Thyroid gland (tissue), 4 donors: ENCODE data around the gene PAK2. TPM values are rescaled to one million over a fixed set of nuclear protein-coding genes. Genes with fewer than 3 reads are reported as not detected.

Source experiments
- DNase-seq, 2 donors: peaks; one replicate each; pipeline ENCODE4 v3.0.0-alpha.2; 2019
- H3K27ac ChIP-seq, 3 donors: fragments of 200-600 bp; sonication (generic); 1 replicate in 2 of 3; 2 replicates in 1 of 3; pipeline ENCODE4 v1.5.1; 2016 to 2019; ENCODE audit warnings: mild to moderate bottlenecking in 1 of 3, moderate library complexity in 1 of 3
- H3K27me3 ChIP-seq: fragments of 200-600 bp; sonication (generic); one replicate; pipeline ENCODE4 v1.5.1; 2019
- H3K36me3 ChIP-seq, 2 donors: fragments of 200-600 bp; sonication (generic); one replicate each; pipeline ENCODE4 v1.5.1; 2016 to 2019
- H3K4me1 ChIP-seq, 2 donors: fragments of 200-600 bp; sonication (generic); one replicate each; pipeline ENCODE4 v1.5.1; 2017 to 2019
- H3K4me3 ChIP-seq, 3 donors: fragments of 200-600 bp; sonication (generic); replicated peaks in 1 of 3; 1 replicate in 2 of 3; 2 replicates in 1 of 3; pipeline ENCODE4 v1.5.1; 2016; ENCODE audit warnings: mild to moderate bottlenecking in 1 of 3
- H3K9me3 ChIP-seq: fragments of 200-600 bp; sonication (generic); one replicate; pipeline ENCODE4 v1.5.1; 2017
- POLR2A ChIP-seq, 2 donors: fragments of 450-650 bp; IDR thresholded peaks; one replicate each; pipeline ENCODE4 v1.6.1; 2017; ENCODE audit warnings: antibody characterized with exemption in 2 of 2, mild to moderate bottlenecking in 2 of 2, moderate library complexity in 1 of 2
- WGBS, 2 donors: methylation state at CpG; one replicate each; pipeline ENCODE4 v1.1.5; 2017; 5-methylcytosine and 5-hydroxymethylcytosine counted together
- intact Hi-C: fragments of 100-400 bp; cut with DNase I; formaldehyde crosslinking; loops from one replicate; pipeline ENCODE4 v1.15.1; 2023
- total RNA-seq, 4 donors: library from RNA; depleted of rRNA; stranded (reverse); fragments of >200 nt; gene quantifications; one replicate each; pipeline ENCODE4 v1.2.3, GENCODE V29; 2016
- TF ChIP-seq, protein P1 (sequence below), 6 experiments: fragments of 200-600 bp in 3 of 6; fragments of 450-650 bp in 3 of 6; sonication (generic) in 3 of 6; IDR thresholded peaks; one replicate each; pipeline ENCODE4 v1.5.1; 2016 to 2019; ENCODE audit warnings: antibody characterized with exemption in 6 of 6, mild to moderate bottlenecking in 2 of 6, inconsistent platforms in 1 of 6, moderate library complexity in 1 of 6

PAK2 gene
- total RNA-seq, 4 donors from 2014 or later: 29.9 to 43.8 (median 39.0) TPM

DNA sequence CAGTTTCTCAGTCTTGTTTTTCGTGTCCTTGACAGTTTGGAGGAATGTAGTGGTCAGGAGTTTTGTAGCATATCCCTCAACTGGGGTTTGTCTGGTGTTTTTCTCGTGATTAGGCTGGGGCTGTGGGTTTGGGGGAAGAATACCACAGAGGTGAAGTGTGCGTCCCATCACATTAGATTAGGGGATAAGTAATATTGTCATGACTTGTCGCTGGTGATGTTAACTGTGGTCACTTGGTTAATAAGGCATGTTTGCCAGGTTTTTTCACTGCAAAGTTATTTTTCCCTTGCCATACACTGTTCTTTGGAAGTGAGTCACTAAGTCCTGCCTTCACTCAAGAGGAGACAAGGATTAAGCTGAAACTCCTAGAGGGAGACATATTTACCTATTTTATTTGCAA lies 39.1 kb downstream of the PAK2 start:
- Histone ChIP-seq H3K36me3 (peaks cover 0 to 5% of the 10 kb centered on the region in 2 donors), H3K9me3 (no peaks in the 10 kb centered on the region), H3K4me3 (no peak overlapping the region), H3K27ac (no peak overlapping the region), H3K4me1 (peaks cover 0 to 9% of the 10 kb centered on the region in 2 donors), H3K27me3 (no peaks in the 10 kb centered on the region)
- WGBS, 2 donors: 91 to 93% methylated on average over 4 of the region's 4 CpGs
- intact Hi-C loops: no loop called here
- no peak for TF ChIP-seq POLR2A (IDR thresholded peaks at IDR 0.05)
- TF ChIP-seq, protein P1, sequence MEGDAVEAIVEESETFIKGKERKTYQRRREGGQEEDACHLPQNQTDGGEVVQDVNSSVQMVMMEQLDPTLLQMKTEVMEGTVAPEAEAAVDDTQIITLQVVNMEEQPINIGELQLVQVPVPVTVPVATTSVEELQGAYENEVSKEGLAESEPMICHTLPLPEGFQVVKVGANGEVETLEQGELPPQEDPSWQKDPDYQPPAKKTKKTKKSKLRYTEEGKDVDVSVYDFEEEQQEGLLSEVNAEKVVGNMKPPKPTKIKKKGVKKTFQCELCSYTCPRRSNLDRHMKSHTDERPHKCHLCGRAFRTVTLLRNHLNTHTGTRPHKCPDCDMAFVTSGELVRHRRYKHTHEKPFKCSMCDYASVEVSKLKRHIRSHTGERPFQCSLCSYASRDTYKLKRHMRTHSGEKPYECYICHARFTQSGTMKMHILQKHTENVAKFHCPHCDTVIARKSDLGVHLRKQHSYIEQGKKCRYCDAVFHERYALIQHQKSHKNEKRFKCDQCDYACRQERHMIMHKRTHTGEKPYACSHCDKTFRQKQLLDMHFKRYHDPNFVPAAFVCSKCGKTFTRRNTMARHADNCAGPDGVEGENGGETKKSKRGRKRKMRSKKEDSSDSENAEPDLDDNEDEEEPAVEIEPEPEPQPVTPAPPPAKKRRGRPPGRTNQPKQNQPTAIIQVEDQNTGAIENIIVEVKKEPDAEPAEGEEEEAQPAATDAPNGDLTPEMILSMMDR (IDR thresholded peaks at IDR 0.05): no peak
- DNase-seq: no peak

DNA sequence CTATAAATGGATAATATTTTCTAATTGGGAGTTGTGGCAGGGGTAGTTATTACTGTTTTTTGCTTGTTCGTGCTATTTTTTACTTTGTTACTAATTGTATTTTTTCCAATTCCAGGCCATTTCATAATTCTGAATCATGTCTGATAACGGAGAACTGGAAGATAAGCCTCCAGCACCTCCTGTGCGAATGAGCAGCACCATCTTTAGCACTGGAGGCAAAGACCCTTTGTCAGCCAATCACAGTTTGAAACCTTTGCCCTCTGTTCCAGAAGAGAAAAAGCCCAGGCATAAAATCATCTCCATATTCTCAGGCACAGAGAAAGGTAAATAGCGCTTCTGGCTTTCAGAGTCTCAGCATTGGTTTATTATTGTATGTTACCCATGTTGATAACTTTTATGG lies 42.9 kb downstream of the PAK2 start:
- intact Hi-C loops: no loop called here
- Histone ChIP-seq H3K36me3 (peaks cover 0 to 6% of the 10 kb centered on the region in 2 donors), H3K27me3 (no peaks in the 10 kb centered on the region), H3K27ac (no peak overlapping the region), H3K9me3 (no peaks in the 10 kb centered on the region), H3K4me3 (no peak overlapping the region), H3K4me1 (no peaks in the 10 kb centered on the region)
- TF ChIP-seq, protein P1 (IDR thresholded peaks at IDR 0.05): no peak
- TF ChIP-seq POLR2A (IDR thresholded peaks at IDR 0.05): no peak
- 95 to 96% methylated on average over 4 of the region's 4 CpGs for WGBS, 2 donors
- DNase-seq: no peak

DNA sequence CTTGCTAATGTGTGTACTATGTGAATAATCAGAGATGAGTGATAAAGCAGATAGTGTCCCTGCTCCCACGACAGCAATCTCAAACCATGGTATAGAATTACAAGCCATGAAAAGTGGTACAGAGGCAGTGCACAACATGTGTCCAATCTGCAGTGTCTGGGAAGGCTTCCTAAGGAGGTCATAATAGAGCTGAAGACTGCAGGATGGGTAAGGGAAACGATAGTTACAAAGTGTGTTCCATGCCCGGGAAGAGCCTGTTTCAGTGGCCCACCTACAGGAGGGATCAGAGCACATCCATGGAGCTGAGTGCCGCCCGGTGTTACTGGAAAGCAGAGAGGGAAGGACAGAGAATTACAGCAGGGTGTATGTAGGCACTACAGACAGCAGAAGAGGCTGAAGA lies 48.9 kb downstream of the PAK2 start:
- no peaks in the 10 kb centered on the region for H3K9me3 ChIP-seq
- TF ChIP-seq, protein P1 (IDR thresholded peaks at IDR 0.05): no peak
- TF ChIP-seq POLR2A (IDR thresholded peaks at IDR 0.05): no peak
- no peaks in the 10 kb centered on the region for H3K27me3 ChIP-seq
- WGBS, 2 donors: 72 to 74% methylated on average over 5 of the region's 5 CpGs
- no peak overlapping the region for H3K4me3 ChIP-seq
- no peak overlapping the region for H3K27ac ChIP-seq
- DNase-seq: no peak
- intact Hi-C loops: no loop called here
- H3K4me1 ChIP-seq: peaks cover 5 to 8% of the 10 kb centered on the region in 2 donors
- H3K36me3 ChIP-seq: peaks cover 0 to 3% of the 10 kb centered on the region in 2 donors

DNA sequence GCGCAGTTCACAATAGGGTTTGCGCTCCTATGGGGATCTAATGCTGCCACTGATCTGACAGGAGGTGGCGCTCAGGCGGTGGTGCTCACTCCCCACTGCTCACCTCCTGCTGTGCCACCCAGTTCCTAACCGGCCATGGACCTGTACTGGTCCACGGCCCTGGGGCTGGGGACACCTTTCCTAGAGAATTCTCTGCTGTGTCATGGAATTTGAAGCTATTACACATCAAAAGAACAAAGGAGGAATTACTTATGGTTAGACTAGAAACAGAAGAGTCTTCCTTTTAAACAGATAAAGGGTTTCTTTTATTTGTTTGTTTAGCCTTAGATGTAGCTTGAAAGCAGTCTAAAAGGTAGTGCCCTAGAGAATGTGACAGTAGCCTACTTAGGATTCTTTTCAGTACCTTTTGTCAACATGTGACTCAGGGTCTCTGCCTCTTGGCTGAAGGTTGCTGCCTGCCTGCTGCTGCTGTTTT lies 50.3 kb downstream of the PAK2 start:
- intact Hi-C loops: no loop called here
- peaks cover 5 to 8% of the 10 kb centered on the region in 2 donors for H3K4me1 ChIP-seq
- DNase-seq: no peak
- no peak overlapping the region for H3K27ac ChIP-seq
- H3K27me3 ChIP-seq: no peaks in the 10 kb centered on the region
- H3K36me3 ChIP-seq: no peaks in the 10 kb centered on the region
- no peak overlapping the region for H3K4me3 ChIP-seq
- WGBS, 2 donors: 96% methylated on average over 4 to 6 of the region's 6 CpGs
- H3K9me3 ChIP-seq: no peaks in the 10 kb centered on the region
- TF ChIP-seq, protein P1 (IDR thresholded peaks at IDR 0.05): no peak
- TF ChIP-seq POLR2A (IDR thresholded peaks at IDR 0.05): no peak

DNA sequence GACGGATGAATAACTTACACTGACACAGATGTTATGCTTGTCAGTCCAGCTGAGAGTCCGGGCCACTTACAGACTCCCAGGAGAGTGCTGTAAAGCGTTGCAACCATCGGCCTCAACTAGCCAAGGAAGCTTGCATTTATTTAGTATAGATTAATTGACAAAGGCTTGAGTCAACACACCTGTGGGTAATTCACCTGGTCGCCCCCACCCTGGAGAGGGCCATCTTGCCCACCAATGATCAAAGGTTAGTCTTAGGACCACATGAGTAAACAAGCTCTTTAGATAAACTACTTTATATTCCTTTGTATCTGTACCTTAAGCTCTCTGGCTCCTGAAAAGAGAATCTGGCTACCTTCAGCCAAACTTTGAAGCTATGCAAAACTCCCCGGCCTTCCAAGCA lies 51.0 kb downstream of the PAK2 start:
- Histone ChIP-seq H3K36me3 (no peaks in the 10 kb centered on the region), H3K27ac (no peak overlapping the region), H3K9me3 (no peaks in the 10 kb centered on the region), H3K27me3 (no peaks in the 10 kb centered on the region), H3K4me1 (peaks cover 5 to 8% of the 10 kb centered on the region in 2 donors), H3K4me3 (no peak overlapping the region)
- 93 to 96% methylated on average over 6 of the region's 6 CpGs for WGBS, 2 donors
- DNase-seq: no peak
- intact Hi-C loops: no loop called here
- TF ChIP-seq POLR2A (IDR thresholded peaks at IDR 0.05): no peak
- TF ChIP-seq, protein P1 (IDR thresholded peaks at IDR 0.05): no peak
